SK-N-DZ (cell line): ENCODE measurements around the gene CAV2.
A peak's percentile ranks its signal among the peaks of the same experiment; 100 is the strongest.

Source experiments
- DNase-seq: peaks from one replicate; pipeline ENCODE4 v3.0.0-alpha.2; 2015; ENCODE audit warnings: low spot score

Gene CAV2

DNA sequence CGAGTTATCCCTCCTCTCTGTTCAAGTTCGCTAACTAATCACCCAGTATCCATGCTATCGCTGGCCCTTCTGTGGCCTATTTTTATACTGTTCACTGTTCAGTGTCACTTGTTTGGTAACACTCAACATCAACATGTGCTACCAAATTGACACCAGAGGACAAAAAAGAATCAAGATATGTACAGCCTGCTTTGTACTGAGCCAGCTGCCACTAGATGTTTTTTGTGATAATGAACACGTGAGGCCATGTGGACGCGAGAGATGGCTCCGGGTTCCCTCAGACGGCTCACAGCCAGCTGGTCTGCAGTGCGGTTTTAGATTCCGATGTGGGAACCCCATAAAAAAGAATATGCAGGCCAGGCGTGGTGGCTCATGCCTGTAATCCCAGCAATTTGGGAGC lies 46.5 kb downstream of the CAV2 start:
- DNase-seq = peak; percentile 44

DNA sequence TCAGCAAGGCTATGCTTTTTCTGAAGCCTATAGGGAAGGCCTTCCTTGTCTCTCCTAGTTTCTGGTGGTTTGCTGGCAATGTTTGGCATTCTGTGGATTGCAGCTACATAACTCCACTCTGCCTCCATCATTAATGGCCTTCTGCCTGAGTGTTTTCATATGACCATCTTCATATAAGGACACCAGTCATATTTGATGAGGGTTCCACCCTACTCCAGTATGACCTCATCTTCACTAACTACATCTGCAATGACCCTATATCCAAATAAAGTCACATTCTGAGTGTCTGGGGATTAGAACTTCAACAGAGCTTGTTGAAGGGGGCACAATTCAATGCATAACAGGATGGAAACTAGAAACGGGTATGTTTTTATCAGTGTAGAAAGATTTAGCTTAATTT lies 47.4 kb downstream of the CAV2 start:
- no peak for DNase-seq

- DNase-seq = no peak
Measured at GRCh38 chr7:116547347-116547746, 47.8 kb downstream of the CAV2 start.

DNA sequence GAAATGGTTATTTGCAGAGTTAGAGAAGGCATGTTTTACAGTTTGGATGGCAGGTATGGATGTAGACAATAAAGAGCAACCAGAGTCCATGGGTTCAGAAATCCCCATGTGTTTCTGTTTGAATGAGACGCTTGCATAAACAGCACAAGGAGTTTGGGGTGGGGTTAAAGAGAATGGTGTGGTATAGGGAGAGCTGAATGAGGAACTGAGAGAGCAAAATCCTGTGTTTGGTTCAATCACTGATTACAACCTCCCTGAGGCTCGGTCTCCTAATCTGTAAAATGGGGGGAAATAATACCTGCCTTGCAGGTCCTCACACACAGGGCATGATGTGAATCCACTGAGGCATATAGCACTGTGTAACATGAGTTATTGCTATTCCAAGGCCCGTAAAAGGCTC lies 49.0 kb downstream of the CAV2 start:
- no peak for DNase-seq

DNA sequence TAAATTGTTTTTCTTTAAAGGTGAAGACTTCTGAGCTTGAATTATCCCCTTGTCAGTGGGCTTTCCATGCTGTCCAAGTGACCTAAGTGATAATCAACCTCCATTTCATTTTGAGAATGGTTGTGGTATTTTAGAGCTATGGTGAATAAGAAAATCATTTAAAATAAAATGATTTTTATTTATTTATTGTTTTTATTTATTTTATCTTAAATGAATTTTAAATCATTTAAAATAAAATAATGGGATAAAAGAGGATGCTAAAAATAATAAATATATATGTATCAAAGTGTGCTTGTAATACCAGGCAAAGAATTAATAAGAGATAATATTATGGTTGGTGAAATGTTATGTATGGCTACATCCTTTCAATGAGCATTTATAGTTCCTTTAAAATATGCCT lies 49.8 kb downstream of the CAV2 start:
- no peak for DNase-seq

- no peak for DNase-seq
Measured at GRCh38 chr7:116551692-116552091, 52.2 kb downstream of the CAV2 start.

DNA sequence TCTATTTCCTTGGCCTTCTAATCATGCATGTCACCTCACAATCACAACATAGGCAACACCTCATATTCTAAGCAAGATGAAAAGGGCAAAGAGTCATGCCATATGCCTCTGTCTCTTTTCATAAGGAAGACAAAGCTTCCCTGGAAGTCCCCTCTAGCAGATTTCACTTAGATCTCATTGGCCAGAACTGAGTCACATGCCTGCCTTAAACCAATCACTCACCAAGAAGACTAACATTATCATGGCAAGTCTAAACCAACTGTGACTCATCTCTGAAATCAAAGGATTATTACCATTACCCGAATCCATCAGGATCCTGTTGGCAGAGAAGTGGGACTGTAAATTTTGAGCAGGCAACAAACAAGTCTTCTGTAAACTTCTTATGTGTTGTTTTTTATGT lies 53.1 kb downstream of the CAV2 start:
- no peak for DNase-seq

- no peak for DNase-seq
Measured at GRCh38 chr7:116553168-116553964, 53.8 kb downstream of the CAV2 start.

GRCh38 chr7:116554436-116554835 lies 54.9 kb downstream of the CAV2 start:
- no peak for DNase-seq

GRCh38 chr7:116554911-116555310 lies 55.4 kb downstream of the CAV2 start:
- no peak for DNase-seq

GRCh38 chr7:116557066-116557585 lies 57.6 kb downstream of the CAV2 start:
- DNase-seq = no peak

DNA sequence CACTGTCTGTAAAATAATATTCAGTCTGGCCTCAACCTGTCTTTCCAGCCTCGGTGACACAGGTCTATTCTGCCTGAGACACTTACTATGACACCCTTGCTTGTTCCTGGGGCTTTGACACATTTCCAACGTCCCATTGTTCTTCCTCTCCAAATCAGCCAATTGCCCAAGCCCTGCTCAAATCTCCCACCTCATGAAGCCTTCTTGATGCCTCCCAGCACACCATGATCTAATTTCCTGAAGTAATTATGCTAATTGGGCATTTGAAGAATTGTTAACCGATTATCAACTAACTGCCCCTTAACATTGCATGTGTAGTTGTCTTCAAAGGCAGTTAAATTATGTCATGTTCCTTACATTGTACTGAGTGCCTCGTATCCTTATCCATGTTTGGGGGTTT lies 58.4 kb downstream of the CAV2 start:
- DNase-seq = no peak
